K562 (cell line): ENCODE measurements around the gene BLTP3A. TPM values are rescaled to one million over a fixed set of nuclear protein-coding genes. Genes with fewer than 3 reads are reported as not detected.

Experiments used
- ARID3A ChIP-seq: IDR thresholded peaks from 2 replicates; pipeline ENCODE4 v1.6.1; 2012; ENCODE audit warnings: low read depth, low read length, improper control_type of control experiment, borderline replicate concordance
- ATF7 ChIP-seq: fragments of 450-650 bp; IDR thresholded peaks from 2 replicates; pipeline ENCODE4 v1.7.1; 2014; ENCODE audit warnings: mild to moderate bottlenecking, moderate library complexity
- CBX1 ChIP-seq: sonication (generic); IDR thresholded peaks from 2 replicates; pipeline ENCODE4 v1.6.1; 2016; ENCODE audit warnings: antibody characterized with exemption, low read depth, mild to moderate bottlenecking
- CC2D1A ChIP-seq: fragments of 450-650 bp; IDR thresholded peaks from 2 replicates; pipeline ENCODE4 v1.6.1; 2017; ENCODE audit warnings: mild to moderate bottlenecking
- EP400 ChIP-seq: fragments of 450-650 bp; IDR thresholded peaks from 2 replicates; pipeline ENCODE4 v1.6.1; 2017; ENCODE audit warnings: antibody characterized with exemption, mild to moderate bottlenecking, moderate library complexity
- HNRNPL ChIP-seq: fragments of 200-400 bp; formaldehyde crosslinking; IDR thresholded peaks from 2 replicates; pipeline ENCODE4 v1.6.1; 2017; ENCODE audit warnings: low read depth, mild to moderate bottlenecking, low read length
- LEF1 ChIP-seq: fragments of 450-650 bp; IDR thresholded peaks from 2 replicates; pipeline ENCODE4 v1.6.1; 2016; ENCODE audit warnings: mild to moderate bottlenecking
- MED1 ChIP-seq: sonication (generic); formaldehyde crosslinking; IDR thresholded peaks from 2 replicates; pipeline ENCODE4 v1.8.1; 2023; ENCODE audit warnings: missing genetic modification reagents, borderline replicate concordance
- MGA ChIP-seq: fragments of 450-650 bp; IDR thresholded peaks from 2 replicates; pipeline ENCODE4 v1.6.1; 2016; ENCODE audit warnings: mild to moderate bottlenecking, moderate library complexity
- NFE2 ChIP-seq: IDR thresholded peaks from 2 replicates; pipeline ENCODE4 v1.6.1; 2014; ENCODE audit warnings: antibody characterized with exemption, low read depth
- TFAP4 ChIP-seq: sonication (generic); formaldehyde crosslinking; IDR thresholded peaks from 2 replicates; pipeline ENCODE4 v1.8.0; 2022; ENCODE audit warnings: missing genetic modification reagents, mild to moderate bottlenecking, moderate library complexity, borderline replicate concordance
- TRIM24 ChIP-seq, 2 experiments: fragments of 450-650 bp; IDR thresholded peaks; 2 replicates each; pipeline ENCODE4 v1.6.1; 2016
- U2AF1 ChIP-seq: fragments of 200-400 bp; formaldehyde crosslinking; optimal IDR thresholded peaks from 2 replicates; pipeline ENCODE3; 2017; ENCODE audit warnings: mild to moderate bottlenecking, low read depth, low read length, moderate library complexity
- YBX1 ChIP-seq: fragments of 450-650 bp; IDR thresholded peaks from 2 replicates; pipeline ENCODE4 v1.7.1; 2016; ENCODE audit warnings: mild to moderate bottlenecking
- polyA plus RNA-seq, 8 experiments: library from polyadenylated mRNA; depleted of rRNA in 4 of 8; stranded (reverse) in 5 of 8; unstranded in 3 of 8; fragments of >200 nt; fragmentation: Nextera tagmentation in 2 of 8; fragmentation: Illumina TruSeq in 1 of 8; extraction: Ambion mirVana in 2 of 8; extraction: Trizol in 1 of 8; gene quantifications; 2 replicates each; pipeline versions ENCODE4 v1.2.1 to v1.2.3, GENCODE V29; 2011 to 2014; ENCODE audit warnings: inconsistent platforms in 1 of 8, missing spikeins in 1 of 8
- total RNA-seq, 7 experiments: library from RNA; depleted of rRNA in 6 of 7; stranded (reverse); fragments of >200 nt in 6 of 7; fragmentation: Illumina TruSeq in 2 of 7; extraction: Trizol in 2 of 7; gene quantifications; 2 replicates each; pipeline versions ENCODE4 v1.2.1 to v1.2.3, GENCODE V29; 2011 to 2021; ENCODE audit warnings: low replicate concordance in 1 of 7

BLTP3A gene
- total and polyA plus RNA-seq, 9 of the 15 experiments (the other 6 are each of a cell fraction or from before 2014, with no cell fraction given), result 7.5 to 34.6 (median 15.5) TPM

GRCh38 chr6:34791701-34792604 lies at the start of gene BLTP3A (continued):
- TF ChIP-seq ARID3A, result no peak
- 0 out of 2 replicates have a peak, but pooled peaks have one; percentile 3 for TF ChIP-seq LEF1
- no peak; the same call in 1 of the 2 replicates for TF ChIP-seq NFE2
- 0 out of 2 replicates have a peak, but pooled peaks have one; percentile 32 for TF ChIP-seq TFAP4
- peak; percentile 78 for TF ChIP-seq ATF7
- TF ChIP-seq U2AF1, result peak; percentile 28
- peak; percentile 63; the same call in 1 of the 2 replicates for TF ChIP-seq EP400
- TF ChIP-seq HNRNPL, result no peak; the same call in 1 of the 2 replicates
- TF ChIP-seq TRIM24 (IDR thresholded peaks at IDR 0.05), result no peak
- TF ChIP-seq MED1 (CRISPR knock-in tag), result no peak
- no peak for TF ChIP-seq MGA
- TF ChIP-seq CC2D1A, result 0 out of 2 replicates have a peak, but pooled peaks have one; percentile 15
- no peak for TF ChIP-seq YBX1
- 0 out of 2 replicates have a peak, but pooled peaks have one; percentile 50 for TF ChIP-seq CBX1
